Neural cell (in vitro differentiated cells): ENCODE measurements around the gene C22orf23.

Experiments used
- CTCF ChIP-seq: fragments of 450-650 bp; IDR thresholded peaks from 2 replicates; pipeline ENCODE4 v1.5.1; 2014; ENCODE audit warnings: antibody characterized with exemption, mild to moderate bottlenecking, moderate library complexity; ENCODE audit not compliant: poor library complexity, severe bottlenecking
- MXI1 ChIP-seq: fragments of 450-650 bp; conservative IDR thresholded peaks from 2 replicates; pipeline ENCODE4 v1.6.1; 2014; ENCODE audit warnings: antibody characterized with exemption, mild to moderate bottlenecking; ENCODE audit not compliant: poor library complexity, severe bottlenecking

GRCh38 chr22:37905534-37906363, 47.7 kb downstream of the C22orf23 start, which contains the start of gene MICALL1:
- peak; percentile 45 for TF ChIP-seq CTCF
- no peak for TF ChIP-seq MXI1
